Measurements from ENCODE around the gene AMIGO1. TPM values are rescaled to one million over a fixed set of nuclear protein-coding genes. Genes with fewer than 3 reads are reported as not detected.

Gene AMIGO1
- total RNA-seq, 1 donor from 2014 or later, result 3.5 TPM

- peak; percentile 75 for DNase-seq
These were observed 23.0 kb upstream of the AMIGO1 start for GRCh38 chr1:109532365-109533136.

GRCh38 chr1:109531826-109532364 lies 22.4 kb upstream of the AMIGO1 start:
- DNase-seq, result no peak

- DNase-seq, result no peak
These were observed 21.9 kb upstream of the AMIGO1 start for GRCh38 chr1:109531380-109531779.

GRCh38 chr1:109530457-109531087 lies 21.0 kb upstream of the AMIGO1 start:
- peak; percentile 39 for DNase-seq

GRCh38 chr1:109529881-109530456 lies 20.4 kb upstream of the AMIGO1 start:
- DNase-seq, result no peak

- DNase-seq, result no peak
These were observed 19.2 kb upstream of the AMIGO1 start for GRCh38 chr1:109528712-109529111.

GRCh38 chr1:109527846-109528695 lies 18.5 kb upstream of the AMIGO1 start:
- no peak for DNase-seq

GRCh38 chr1:109527098-109527811 lies 17.7 kb upstream of the AMIGO1 start:
- no peak for DNase-seq

GRCh38 chr1:109523706-109524105 lies 14.2 kb upstream of the AMIGO1 start:
- DNase-seq, result no peak

GRCh38 chr1:109522026-109522425 lies 12.5 kb upstream of the AMIGO1 start:
- DNase-seq, result no peak

GRCh38 chr1:109521002-109521951 lies 11.8 kb upstream of the AMIGO1 start:
- peak; percentile 53 for DNase-seq

GRCh38 chr1:109517337-109517736 lies 7.8 kb upstream of the AMIGO1 start:
- DNase-seq, result no peak

- DNase-seq, result peak; percentile 16
These were observed 7.3 kb upstream of the AMIGO1 start for GRCh38 chr1:109516872-109517271.

GRCh38 chr1:109514846-109515245 lies 5.3 kb upstream of the AMIGO1 start:
- DNase-seq, result no peak

- no peak for DNase-seq
These were observed 3.7 kb upstream of the AMIGO1 start for GRCh38 chr1:109513110-109513710.

GRCh38 chr1:109508873-109509175 lies 703 bp downstream of the AMIGO1 start:
- DNase-seq, result no peak

- DNase-seq, result no peak
These were observed 1.3 kb downstream of the AMIGO1 start for GRCh38 chr1:109508001-109508872.

- DNase-seq, result no peak
These were observed 4.6 kb downstream of the AMIGO1 start for GRCh38 chr1:109504974-109505373.

GRCh38 chr1:109503935-109504334 lies 5.6 kb downstream of the AMIGO1 start:
- DNase-seq, result no peak

All from skin of body (tissue), 2 donors.